Smooth muscle cell (in vitro differentiated cells): ENCODE results near the gene EPHB2. TPM values are rescaled to one million over a fixed set of nuclear protein-coding genes. Genes with fewer than 3 reads are reported as not detected.

Experiments
- DNase-seq: peaks from one replicate; lab custom pipeline; 2025; ENCODE audit not compliant: unreplicated experiment; lab: John Stamatoyannopoulos, UW
- H2AFZ ChIP-seq: fragments of 200-600 bp; sonication (generic); 2 replicates; pipeline ENCODE4 v1.6.0; 2016; ENCODE audit warnings: antibody characterized with exemption, low read depth, mild to moderate bottlenecking
- H3F3A ChIP-seq: fragments of 200-600 bp; sonication (generic); 2 replicates; pipeline ENCODE4 v1.6.0; 2017; ENCODE audit warnings: antibody characterized with exemption, low read depth
- H3K27ac ChIP-seq: fragments of 200-600 bp; sonication (generic); 2 replicates; pipeline ENCODE4 v1.5.1; 2016; ENCODE audit warnings: low read depth, mild to moderate bottlenecking
- H3K27me3 ChIP-seq: fragments of 200-600 bp; sonication (generic); 2 replicates; pipeline ENCODE4 v1.6.1; 2016; ENCODE audit warnings: low read depth, mild to moderate bottlenecking
- H3K36me3 ChIP-seq: fragments of 200-600 bp; sonication (generic); 2 replicates; pipeline ENCODE4 v1.5.1; 2016; ENCODE audit warnings: low read depth
- H3K4me1 ChIP-seq: fragments of 200-600 bp; sonication (generic); 2 replicates; pipeline ENCODE4 v1.5.1; 2016; ENCODE audit warnings: low read depth
- H3K4me2 ChIP-seq: fragments of 200-600 bp; sonication (generic); 2 replicates; pipeline ENCODE4 v1.6.0; 2016; ENCODE audit warnings: mild to moderate bottlenecking
- H3K4me3 ChIP-seq: fragments of 200-600 bp; sonication (generic); 2 replicates; pipeline ENCODE4 v1.5.1; 2016; ENCODE audit warnings: mild to moderate bottlenecking
- H3K79me2 ChIP-seq: fragments of 200-600 bp; sonication (generic); 2 replicates; pipeline ENCODE4 v1.6.0; 2016; ENCODE audit warnings: low read depth, mild to moderate bottlenecking
- H3K9ac ChIP-seq: fragments of 200-600 bp; sonication (generic); 2 replicates; pipeline ENCODE4 v1.6.0; 2016; ENCODE audit warnings: low read depth
- H3K9me3 ChIP-seq: fragments of 200-600 bp; sonication (generic); replicated peaks from 2 replicates; pipeline ENCODE4 v1.5.1; 2016; ENCODE audit warnings: low read depth
- H4K20me1 ChIP-seq: fragments of 200-600 bp; sonication (generic); 2 replicates; pipeline ENCODE4 v1.6.0; 2016; ENCODE audit warnings: low read depth
- CTCF ChIP-seq: fragments of 200-600 bp; sonication (generic); IDR thresholded peaks from 2 replicates; pipeline ENCODE4 v1.5.1; 2017; ENCODE audit warnings: borderline replicate concordance, mild to moderate bottlenecking, antibody characterized with exemption; ENCODE audit not compliant: insufficient read depth, poor library complexity, severe bottlenecking
- WGBS: methylation state at CpG from one replicate; pipeline ENCODE4 v1.1.7; 2016; ENCODE audit warnings: low lambda C conversion rate; 5-methylcytosine and 5-hydroxymethylcytosine counted together
- polyA plus RNA-seq: library from polyadenylated mRNA; unstranded; fragments of >200 nt; fragmentation: Nextera tagmentation; extraction: Ambion mirVana; gene quantifications from 2 replicates; pipeline ENCODE4 v1.2.1, GENCODE V29; 2016
- total RNA-seq: library from RNA; depleted of rRNA; stranded (reverse); fragments of >200 nt; gene quantifications from 2 replicates; pipeline ENCODE4 v1.2.3, GENCODE V29; 2014

EPHB2 gene
- total and polyA plus RNA-seq, 2 experiments from 2014 or later, result 1.1 to 6.7 TPM

DNA sequence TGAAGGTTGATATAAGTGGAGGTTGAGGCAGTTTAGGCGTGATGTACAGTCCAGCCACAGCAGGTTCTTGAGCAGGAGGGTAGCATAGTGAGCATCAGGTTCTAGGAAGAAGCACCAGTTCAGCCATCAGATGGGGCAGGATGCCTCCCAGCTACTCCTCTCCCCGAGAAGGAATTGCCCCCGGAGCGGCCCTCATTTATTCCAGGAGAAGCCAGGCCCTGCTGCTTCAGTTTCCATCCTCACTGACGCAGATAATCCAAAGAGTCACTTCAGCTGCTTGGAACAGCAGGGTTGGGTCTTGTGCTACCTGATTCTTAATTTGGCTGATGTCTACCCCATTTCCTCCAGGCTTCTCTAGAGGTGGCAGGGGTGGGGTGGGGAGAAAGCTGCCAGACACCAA is 207.3 kb downstream of the EPHB2 start:
- H3K36me3 ChIP-seq, result no peaks in the 10 kb centered on the region
- no peak overlapping the region for H2AFZ ChIP-seq
- H3F3A ChIP-seq, result no peaks in the 10 kb centered on the region
- H4K20me1 ChIP-seq, result no peaks in the 10 kb centered on the region
- no peaks in the 10 kb centered on the region for H3K9me3 ChIP-seq
- TF ChIP-seq CTCF, result no peak
- H3K9ac ChIP-seq, result no peak overlapping the region
- H3K4me1 ChIP-seq, result no peaks in the 10 kb centered on the region
- H3K4me2 ChIP-seq, result no peak overlapping the region
- no peak overlapping the region for H3K27ac ChIP-seq
- no peak for DNase-seq
- no peaks in the 10 kb centered on the region for H3K79me2 ChIP-seq
- H3K27me3 ChIP-seq, result peaks cover 6% of the 10 kb centered on the region
- 73% methylated on average over 5 of the region's 5 CpGs for WGBS
- H3K4me3 ChIP-seq, result no peak overlapping the region

- WGBS, result 94% methylated on average over 4 of the region's 4 CpGs
- Histone ChIP-seq H3K9me3 (no peaks in the 10 kb centered on the region), H3K4me1 (no peaks in the 10 kb centered on the region), H3K4me3 (no peak overlapping the region), H3K27me3 (peaks cover 6% of the 10 kb centered on the region), H4K20me1 (no peaks in the 10 kb centered on the region), H3K27ac (no peak overlapping the region), H3K79me2 (no peaks in the 10 kb centered on the region), H3F3A (no peaks in the 10 kb centered on the region), H3K36me3 (no peaks in the 10 kb centered on the region), H2AFZ (no peak overlapping the region), H3K4me2 (no peak overlapping the region), H3K9ac (no peak overlapping the region)
- TF ChIP-seq CTCF, result no peak
- no peak for DNase-seq
Measured at GRCh38 chr1:22918644-22919043, 208.0 kb downstream of the EPHB2 start.

GRCh38 chr1:22919341-22920025 is 208.8 kb downstream of the EPHB2 start:
- Histone ChIP-seq H3K36me3 (no peaks in the 10 kb centered on the region), H3K4me2 (no peak overlapping the region), H4K20me1 (no peaks in the 10 kb centered on the region), H2AFZ (no peak overlapping the region), H3K4me1 (no peaks in the 10 kb centered on the region), H3K9ac (no peak overlapping the region), H3K4me3 (no peak overlapping the region), H3K79me2 (no peaks in the 10 kb centered on the region), H3K27ac (no peak overlapping the region), H3K9me3 (no peaks in the 10 kb centered on the region), H3F3A (no peaks in the 10 kb centered on the region), H3K27me3 (peaks cover 6% of the 10 kb centered on the region)
- DNase-seq, result no peak
- WGBS, result 84% methylated on average over 8 of the region's 8 CpGs
- no peak for TF ChIP-seq CTCF
